A673 (cell line): ENCODE results near the gene SPRING1. TPM values are rescaled to one million over a fixed set of nuclear protein-coding genes. Genes with fewer than 3 reads are reported as not detected.

Source experiments
- BruUV-seq: library from RNA; stranded (reverse); fragments of 400-500 nt; replicated peaks from 2 replicates; lab custom pipeline; 2021; lab: Mats Ljungman, UMichigan
- CTCF ChIA-PET: fragments of 300-600 bp; sonication (Branson Sonifier 250); formaldehyde crosslinking; loops from one replicate; lab custom pipeline; 2022; ENCODE audit warnings: antibody characterized with exemption; lab: Charles Lee
- POLR2A ChIA-PET: fragments of 300-600 bp; sonication (Branson Sonifier 250); formaldehyde crosslinking; loops from one replicate; lab custom pipeline; 2022; ENCODE audit warnings: antibody characterized with exemption; ENCODE audit not compliant: low non-redundant PET; lab: Charles Lee
- DNase-seq: peaks from one replicate; pipeline ENCODE4 v3.0.0-alpha.2; 2015; ENCODE audit warnings: low spot score
- H3K27ac ChIP-seq: fragments of 200-600 bp; sonication (generic); 2 replicates; pipeline ENCODE4 v1.5.1; 2016; ENCODE audit warnings: mixed run types, low read depth, mild to moderate bottlenecking, mixed read lengths, antibody characterized with exemption, low read length; ENCODE audit not compliant: poor library complexity, severe bottlenecking
- H3K27me3 ChIP-seq: fragments of 200-600 bp; sonication (generic); replicated peaks from 2 replicates; pipeline ENCODE4 v1.6.1; 2017; ENCODE audit warnings: mixed run types, low read depth, mild to moderate bottlenecking, mixed read lengths, antibody characterized with exemption, low read length; ENCODE audit not compliant: insufficient read depth, poor library complexity
- H3K36me3 ChIP-seq: fragments of 200-600 bp; sonication (generic); 2 replicates; pipeline ENCODE4 v1.6.1; 2016; ENCODE audit warnings: mixed run types, mild to moderate bottlenecking, mixed read lengths, antibody characterized with exemption, low read length; ENCODE audit not compliant: insufficient read depth, poor library complexity, severe bottlenecking
- H3K4me1 ChIP-seq: fragments of 200-600 bp; sonication (generic); 2 replicates; pipeline ENCODE4 v1.6.1; 2017; ENCODE audit warnings: mixed run types, mild to moderate bottlenecking, mixed read lengths, antibody characterized with exemption, low read length; ENCODE audit not compliant: insufficient read depth, poor library complexity, severe bottlenecking
- H3K4me3 ChIP-seq: fragments of 200-600 bp; sonication (generic); 2 replicates; pipeline ENCODE4 v1.5.1; 2016; ENCODE audit warnings: low read depth, mixed run types, mild to moderate bottlenecking, mixed read lengths, low read length; ENCODE audit not compliant: poor library complexity, severe bottlenecking
- H3K9me3 ChIP-seq: fragments of 200-600 bp; sonication (generic); 2 replicates; pipeline ENCODE4 v1.6.1; 2016; ENCODE audit warnings: mixed run types, low read depth, mild to moderate bottlenecking, mixed read lengths, antibody characterized with exemption, low read length; ENCODE audit not compliant: poor library complexity, severe bottlenecking
- CTCF ChIP-seq: fragments of 300-800, 200-600 bp; sonication (generic); conservative IDR thresholded peaks from 2 replicates; pipeline ENCODE4 v1.5.1; 2017; ENCODE audit warnings: low read depth, mild to moderate bottlenecking, antibody characterized with exemption, low read length, moderate library complexity, mixed read lengths
- EZH2 ChIP-seq: fragments of 200-600 bp; sonication (generic); IDR thresholded peaks from 2 replicates; pipeline ENCODE4 v1.6.1; 2017; ENCODE audit warnings: borderline replicate concordance, low read depth, mild to moderate bottlenecking, mixed read lengths, antibody characterized with exemption, low read length; ENCODE audit not compliant: poor library complexity, severe bottlenecking
- intact Hi-C: fragments of 100-400 bp; cut with micrococcal nuclease; formaldehyde crosslinking; loops from one replicate; pipeline ENCODE4 v1.10.0; 2022; ENCODE audit not compliant: unreplicated experiment
- total RNA-seq: library from RNA; stranded (reverse); gene quantifications from 2 replicates; pipeline ENCODE4 v1.2.3, GENCODE V29; 2021

SPRING1 gene
- total RNA-seq, 1 experiment from 2014 or later = 23.0 TPM

GRCh38 chr12:116734156-116734768 lies 3.6 kb downstream of the SPRING1 start:
- H3K36me3 ChIP-seq = no peaks in the 10 kb centered on the region
- H3K9me3 ChIP-seq = no peaks in the 10 kb centered on the region
- POLR2A ChIA-PET = no interaction called here
- BruUV-seq = no TSS peak
- CTCF ChIA-PET = no interaction called here
- no peak for TF ChIP-seq CTCF
- no peak for TF ChIP-seq EZH2
- no peak overlapping the region for H3K27ac ChIP-seq
- no peak overlapping the region for H3K4me3 ChIP-seq
- no peaks in the 10 kb centered on the region for H3K27me3 ChIP-seq
- DNase-seq = no peak
- H3K4me1 ChIP-seq = peaks cover 13% of the 10 kb centered on the region
- intact Hi-C loops = no loop called here

- H3K36me3 ChIP-seq = no peaks in the 10 kb centered on the region
- TF ChIP-seq CTCF = no peak
- TF ChIP-seq EZH2 = no peak
- POLR2A ChIA-PET = no interaction called here
- no peak overlapping the region for H3K27ac ChIP-seq
- BruUV-seq = no TSS peak
- peaks cover 7% of the 10 kb centered on the region for H3K4me1 ChIP-seq
- DNase-seq = no peak
- H3K4me3 ChIP-seq = no peak overlapping the region
- no peaks in the 10 kb centered on the region for H3K27me3 ChIP-seq
- intact Hi-C loops = no loop called here
- CTCF ChIA-PET = no interaction called here
- no peaks in the 10 kb centered on the region for H3K9me3 ChIP-seq
These were observed 6.1 kb downstream of the SPRING1 start for GRCh38 chr12:116731801-116732200.

GRCh38 chr12:116727891-116728290 lies 10.0 kb downstream of the SPRING1 start:
- Histone ChIP-seq H3K27me3 (no peaks in the 10 kb centered on the region), H3K4me3 (no peak overlapping the region), H3K27ac (no peak overlapping the region), H3K36me3 (no peaks in the 10 kb centered on the region), H3K9me3 (no peaks in the 10 kb centered on the region), H3K4me1 (no peaks in the 10 kb centered on the region)
- no peak for DNase-seq
- intact Hi-C loops = no loop called here
- CTCF ChIA-PET = no interaction called here
- POLR2A ChIA-PET = no interaction called here
- BruUV-seq = no TSS peak
- TF ChIP-seq CTCF = no peak
- TF ChIP-seq EZH2 = no peak
